22Rv1 (cell line): Measurements from ENCODE around the gene PLAA.

Experiments
- CTCF ChIP-seq: fragments of 450-650 bp; IDR thresholded peaks from 2 replicates; pipeline ENCODE4 v1.5.1; 2017; ENCODE audit warnings: mild to moderate bottlenecking
- ZFX ChIP-seq: fragments of 450-650 bp; IDR thresholded peaks from 2 replicates; pipeline ENCODE4 v1.6.1; 2017; ENCODE audit warnings: antibody characterized with exemption, borderline replicate concordance

- TF ChIP-seq CTCF, result no peak
- TF ChIP-seq ZFX, result no peak
Observed at GRCh38 chr9:26956860-26957233, 9.8 kb upstream of the PLAA start.
